Calu3 (cell line): ENCODE results near the gene GNMT. TPM values are rescaled to one million over a fixed set of nuclear protein-coding genes. Genes with fewer than 3 reads are reported as not detected.

Experiments
- BruUV-seq: library from RNA; stranded (reverse); fragments of 400-500 nt; replicated peaks from 2 replicates; lab custom pipeline; 2021; lab: Mats Ljungman, UMichigan
- CTCF ChIA-PET: fragments of 300-600 bp; sonication (Branson Sonifier 250); formaldehyde crosslinking; loops from one replicate; lab custom pipeline; 2022; ENCODE audit warnings: antibody characterized with exemption; lab: Charles Lee
- DNase-seq: peaks from one replicate; pipeline ENCODE4 v3.0.0; 2022
- H3K27ac Mint-ChIP-seq: one replicate; pipeline ENCODE4 v1.8.0; 2022; ENCODE audit warnings: mixed read lengths; ENCODE audit not compliant: unreplicated experiment
- H3K27me3 Mint-ChIP-seq: one replicate; pipeline ENCODE4 v1.8.0; 2022; ENCODE audit warnings: mixed read lengths; ENCODE audit not compliant: unreplicated experiment
- H3K36me3 Mint-ChIP-seq: one replicate; pipeline ENCODE4 v1.8.0; 2022; ENCODE audit warnings: mild to moderate bottlenecking, moderate library complexity, mixed read lengths; ENCODE audit not compliant: insufficient read depth, unreplicated experiment
- H3K4me1 Mint-ChIP-seq: one replicate; pipeline ENCODE4 v1.8.0; 2022; ENCODE audit warnings: mild to moderate bottlenecking, low read depth, mixed read lengths; ENCODE audit not compliant: unreplicated experiment
- H3K4me3 Mint-ChIP-seq: one replicate; pipeline ENCODE4 v1.8.0; 2022; ENCODE audit warnings: mild to moderate bottlenecking, low read depth, moderate library complexity, mixed read lengths; ENCODE audit not compliant: unreplicated experiment
- H3K9me3 Mint-ChIP-seq: one replicate; pipeline ENCODE4 v1.8.0; 2022; ENCODE audit warnings: low read depth, mixed read lengths; ENCODE audit not compliant: unreplicated experiment
- CTCF ChIP-seq: fragments of 200-600 bp; IDR thresholded peaks from one replicate; pipeline ENCODE4 v1.8.0; 2022; ENCODE audit warnings: antibody characterized with exemption; ENCODE audit not compliant: unreplicated experiment
- intact Hi-C: fragments of 100-400 bp; cut with micrococcal nuclease; formaldehyde crosslinking; loops from one replicate; pipeline ENCODE4 v1.10.0; 2022; ENCODE audit not compliant: unreplicated experiment
- total RNA-seq: library from RNA; stranded (reverse); gene quantifications from 2 replicates; pipeline ENCODE4 v1.2.3, GENCODE V29; 2022

GNMT gene
- total RNA-seq, 1 experiment from 2014 or later: 0.45 TPM

DNA sequence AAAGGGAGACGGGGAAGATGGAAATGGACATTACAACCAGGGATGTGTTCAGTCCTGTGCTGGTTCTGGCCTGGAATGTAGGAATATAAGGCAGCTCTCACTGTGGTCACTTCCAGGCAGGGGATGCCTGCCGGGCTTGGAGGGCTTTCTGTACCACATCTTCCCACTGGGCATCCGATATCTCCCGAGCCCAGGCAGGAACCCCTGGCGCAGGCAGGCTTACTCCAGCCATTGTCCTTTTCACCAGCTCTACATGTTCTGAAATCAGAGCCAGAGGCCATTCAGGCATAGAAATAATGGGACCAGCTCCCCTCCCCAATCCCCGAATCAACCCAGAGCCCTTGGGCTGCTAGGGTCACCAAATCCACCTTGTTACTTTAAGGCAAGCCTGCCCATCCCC is 51.8 kb downstream of the GNMT start:
- Mint-ChIP-seq H3K36me3 (peaks cover 30% of the 10 kb centered on the region), H3K27me3 (no peaks in the 10 kb centered on the region), H3K27ac (no peak overlapping the region), H3K9me3 (no peaks in the 10 kb centered on the region), H3K4me3 (peak overlapping the region; percentile 97), H3K4me1 (peaks cover 28% of the 10 kb centered on the region)
- intact Hi-C loops: loop anchor here (2.0 kb wide), 1 partner anchor 16 kb away; no protein-coding TSS in a partner anchor
- no TSS peak for BruUV-seq
- no peak for DNase-seq
- TF ChIP-seq CTCF: no peak
- CTCF ChIA-PET: interaction anchor here (0.8 to 2.8 kb wide), 2 partner anchors 131 to 170 kb away, joined by 3 to 15 read pairs; partner anchors contain the start of gene CUL9

DNA sequence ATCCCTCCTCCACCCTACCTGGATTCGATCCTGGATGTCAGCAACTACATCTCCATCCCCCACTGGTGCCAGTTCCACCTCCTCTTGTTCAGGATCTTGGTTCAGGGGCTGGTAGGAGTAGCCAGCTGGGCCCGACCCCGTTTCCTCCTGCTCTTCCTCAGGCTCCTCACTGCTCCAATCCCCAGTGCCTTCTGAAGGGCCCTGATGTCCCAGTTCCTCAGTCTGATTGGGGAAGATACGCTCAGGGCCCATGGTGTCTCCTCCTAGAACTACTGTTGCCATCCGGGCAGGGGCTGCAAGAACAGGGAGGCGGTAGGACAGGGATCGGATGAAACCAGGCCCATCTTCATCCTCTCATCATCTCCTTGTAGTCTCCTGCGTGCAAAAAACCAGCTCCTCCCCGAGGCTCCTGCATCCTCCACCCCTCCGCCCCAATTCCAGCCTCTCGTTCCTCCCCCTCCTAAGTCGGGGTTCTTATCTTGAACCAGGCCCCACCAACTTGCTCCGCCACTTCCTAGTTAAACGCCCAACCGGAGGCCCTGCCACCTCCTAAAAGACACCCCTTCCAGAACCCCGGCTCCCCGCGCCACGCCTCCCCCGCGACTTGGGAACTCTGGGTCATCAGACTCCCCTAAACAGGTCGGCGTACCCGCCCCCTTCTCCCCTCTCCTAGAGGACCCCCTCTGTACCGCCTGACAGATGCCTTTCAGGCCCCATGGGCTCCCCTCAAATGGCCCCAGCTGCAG is 52.7 kb downstream of the GNMT start:
- Mint-ChIP-seq H3K27me3 (no peaks in the 10 kb centered on the region), H3K4me1 (peaks cover 28% of the 10 kb centered on the region)
- intact Hi-C loops: loop anchor here (2.0 kb wide), 1 partner anchor 16 kb away; no protein-coding TSS in a partner anchor

More for the DNA sequence above, 52.7 kb downstream of the GNMT start:
- H3K9me3 Mint-ChIP-seq: no peaks in the 10 kb centered on the region
- H3K36me3 Mint-ChIP-seq: peaks cover 30% of the 10 kb centered on the region
- TF ChIP-seq CTCF: no peak
- peak overlapping the region; percentile 97 for H3K4me3 Mint-ChIP-seq
- CTCF ChIA-PET: interaction anchor here (0.7 to 2.8 kb wide), 9 partner anchors 10 to 169 kb away, joined by 3 to 15 read pairs (median 4); partner anchors contain the start of genes CUL7, CUL9, KLC4 and MRPL2
- no TSS peak for BruUV-seq
- H3K27ac Mint-ChIP-seq: peak overlapping the region; percentile 85
- DNase-seq: no peak

Other genes starting within 250 kb of the GNMT start
- not detected in 2 replicates for gene PRPH2, start 238.2 kb upstream of the GNMT start, total RNA-seq
- gene TBCC, start 214.7 kb upstream of the GNMT start, total RNA-seq: 36.2 and 42.7 TPM in 2 replicates
- 17.6 and 19.2 TPM in 2 replicates for gene BICRAL, start 178.7 kb upstream of the GNMT start, total RNA-seq
- gene RPL7L1, start 81.1 kb upstream of the GNMT start, total RNA-seq: 144 and 154 TPM in 2 replicates
- gene PTCRA, start 44.7 kb upstream of the GNMT start, total RNA-seq: not detected in 2 replicates
- 57.9 and 60.7 TPM in 2 replicates for gene CNPY3, start 31.3 kb upstream of the GNMT start, total RNA-seq
- gene PEX6, start 18.4 kb downstream of the GNMT start, total RNA-seq: 27.8 and 28.4 TPM in 2 replicates
- 49.4 and 55.8 TPM in 2 replicates for gene PPP2R5D, start 23.8 kb downstream of the GNMT start, total RNA-seq
- 110 and 115 TPM in 2 replicates for gene MEA1, start 53.2 kb downstream of the GNMT start, total RNA-seq
- gene KLHDC3, start 53.5 kb downstream of the GNMT start, total RNA-seq: 85.9 and 95.7 TPM in 2 replicates
- 94.9 and 101 TPM in 2 replicates for gene RRP36, start 60.9 kb downstream of the GNMT start, total RNA-seq
- 25.5 and 25.9 TPM in 2 replicates for gene CUL7, start 93.1 kb downstream of the GNMT start, total RNA-seq
- gene MRPL2, start 98.7 kb downstream of the GNMT start, total RNA-seq: 125 and 135 TPM in 2 replicates
- 42.1 and 50.7 TPM in 2 replicates for gene KLC4, start 98.9 kb downstream of the GNMT start, total RNA-seq
- gene PTK7, start 115.6 kb downstream of the GNMT start, total RNA-seq: 49.7 and 66.0 TPM in 2 replicates
- 43.4 and 48.0 TPM in 2 replicates for gene SRF, start 210.5 kb downstream of the GNMT start, total RNA-seq
- 73.1 and 82.8 TPM in 2 replicates for gene CUL9, start 221.4 kb downstream of the GNMT start, total RNA-seq